ENCODE measurements around the gene STX18. TPM values are rescaled to one million over a fixed set of nuclear protein-coding genes. Genes with fewer than 3 reads are reported as not detected.

STX18 gene
- total RNA-seq, 1 experiment from 2014 or later = 18.5 TPM

DNA sequence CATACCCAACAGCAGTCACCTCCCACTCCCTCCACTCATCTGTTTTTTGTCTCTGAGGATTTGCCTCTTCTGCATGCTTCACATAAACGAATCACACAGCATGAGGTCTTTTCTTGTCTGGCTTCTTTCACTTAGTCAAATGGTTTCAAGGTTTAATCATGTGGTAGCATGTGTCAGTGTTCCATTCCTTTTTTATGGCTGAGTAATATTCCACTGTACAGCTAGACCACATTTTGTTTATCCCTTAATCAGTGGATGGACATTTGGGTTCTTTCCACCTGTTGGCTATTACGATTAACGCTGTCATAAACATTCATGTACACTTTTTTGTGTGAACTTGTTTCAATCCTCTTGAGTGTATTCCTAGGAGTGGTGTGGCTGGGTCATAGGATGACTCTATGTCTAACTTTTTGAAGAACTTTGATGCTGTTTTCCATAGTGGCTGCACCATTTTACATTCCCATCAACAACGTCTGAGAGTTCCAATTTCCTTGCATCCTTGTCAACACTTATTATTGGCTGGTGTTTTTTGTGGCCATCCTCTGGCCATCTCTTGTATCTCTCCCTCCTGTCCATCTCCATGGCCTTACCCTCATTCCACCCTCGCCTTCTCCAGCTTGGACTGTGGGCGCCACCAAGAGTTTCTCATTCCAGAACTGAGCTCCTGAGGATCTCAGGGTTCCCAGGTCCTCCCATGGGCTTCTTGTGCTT, 167.3 kb downstream of the STX18 start:
- H3K36me3 ChIP-seq (ENCODE audit: control insufficient read depth in 1 of 2, insufficient read depth in 2 of 2, low read length in 2 of 2) = no peaks in the 10 kb centered on the region

More for the DNA sequence above, 167.3 kb downstream of the STX18 start:
- Histone ChIP-seq H3K4me1 (ENCODE audit: control insufficient read depth in 1 of 2, insufficient read depth in 2 of 2, low read length in 2 of 2) (no peaks in the 10 kb centered on the region), H2AFZ (ENCODE audit: low read depth, low read length, poor library complexity, severe bottlenecking) (no peak overlapping the region), H3K4me3 (replicated peaks in 1 of 2; ENCODE audit: low read depth in 1 of 2, low read length in 2 of 2) (no peak overlapping the region), H4K20me1 (ENCODE audit: insufficient read depth) (no peaks in the 10 kb centered on the region), H3K9ac (ENCODE audit: low read length) (no peak overlapping the region), H3K27ac (ENCODE audit: low read depth, low read length) (no peak overlapping the region), H3K27me3 (ENCODE audit: insufficient read depth, low read length) (peaks cover 10% of the 10 kb centered on the region), H3K79me2 (ENCODE audit: insufficient read depth, low read length) (no peaks in the 10 kb centered on the region), H3K9me3 (ENCODE audit: control insufficient read depth in 1 of 2, insufficient read depth in 1 of 2, low read depth in 1 of 2, low read length in 2 of 2) (no peaks in the 10 kb centered on the region), H3K9me2 (ENCODE audit: insufficient read depth) (no peaks in the 10 kb centered on the region), H3K4me2 (ENCODE audit: low read length) (no peak overlapping the region)
- TF ChIP-seq CBX3 (IDR thresholded peaks at IDR 0.05; ENCODE audit: low read depth) (no peak), EZH2phosphoT487 (IDR thresholded peaks at IDR 0.05; ENCODE audit: borderline replicate concordance) (no peak), SIN3A (IDR thresholded peaks at IDR 0.05; ENCODE audit: low read depth) (no peak), ZFX (IDR thresholded peaks at IDR 0.05) (no peak), JUND (IDR thresholded peaks at IDR 0.05) (no peak), YY1 (IDR thresholded peaks at IDR 0.05; ENCODE audit: extremely low read depth, insufficient replicate concordance, low read depth, low read length) (no peak), POLR2A (IDR thresholded peaks at IDR 0.05; ENCODE audit: borderline replicate concordance, extremely low read depth, insufficient read depth, insufficient read length) (no peak), POLR2AphosphoS5 (IDR thresholded peaks at IDR 0.05; ENCODE audit: low read depth, low read length) (no peak), SP1 (IDR thresholded peaks at IDR 0.05; ENCODE audit: low read depth) (no peak)
- TF ChIP-seq, protein P1, sequence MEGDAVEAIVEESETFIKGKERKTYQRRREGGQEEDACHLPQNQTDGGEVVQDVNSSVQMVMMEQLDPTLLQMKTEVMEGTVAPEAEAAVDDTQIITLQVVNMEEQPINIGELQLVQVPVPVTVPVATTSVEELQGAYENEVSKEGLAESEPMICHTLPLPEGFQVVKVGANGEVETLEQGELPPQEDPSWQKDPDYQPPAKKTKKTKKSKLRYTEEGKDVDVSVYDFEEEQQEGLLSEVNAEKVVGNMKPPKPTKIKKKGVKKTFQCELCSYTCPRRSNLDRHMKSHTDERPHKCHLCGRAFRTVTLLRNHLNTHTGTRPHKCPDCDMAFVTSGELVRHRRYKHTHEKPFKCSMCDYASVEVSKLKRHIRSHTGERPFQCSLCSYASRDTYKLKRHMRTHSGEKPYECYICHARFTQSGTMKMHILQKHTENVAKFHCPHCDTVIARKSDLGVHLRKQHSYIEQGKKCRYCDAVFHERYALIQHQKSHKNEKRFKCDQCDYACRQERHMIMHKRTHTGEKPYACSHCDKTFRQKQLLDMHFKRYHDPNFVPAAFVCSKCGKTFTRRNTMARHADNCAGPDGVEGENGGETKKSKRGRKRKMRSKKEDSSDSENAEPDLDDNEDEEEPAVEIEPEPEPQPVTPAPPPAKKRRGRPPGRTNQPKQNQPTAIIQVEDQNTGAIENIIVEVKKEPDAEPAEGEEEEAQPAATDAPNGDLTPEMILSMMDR (IDR thresholded peaks at IDR 0.05 in 2 of 3, conservative IDR thresholded peaks at IDR 0.05 in 1 of 3; ENCODE audit: borderline replicate concordance in 1 of 3, insufficient read depth in 1 of 3, low read depth in 2 of 3, low read length in 2 of 3) = no peak
- TF ChIP-seq, protein P2, sequence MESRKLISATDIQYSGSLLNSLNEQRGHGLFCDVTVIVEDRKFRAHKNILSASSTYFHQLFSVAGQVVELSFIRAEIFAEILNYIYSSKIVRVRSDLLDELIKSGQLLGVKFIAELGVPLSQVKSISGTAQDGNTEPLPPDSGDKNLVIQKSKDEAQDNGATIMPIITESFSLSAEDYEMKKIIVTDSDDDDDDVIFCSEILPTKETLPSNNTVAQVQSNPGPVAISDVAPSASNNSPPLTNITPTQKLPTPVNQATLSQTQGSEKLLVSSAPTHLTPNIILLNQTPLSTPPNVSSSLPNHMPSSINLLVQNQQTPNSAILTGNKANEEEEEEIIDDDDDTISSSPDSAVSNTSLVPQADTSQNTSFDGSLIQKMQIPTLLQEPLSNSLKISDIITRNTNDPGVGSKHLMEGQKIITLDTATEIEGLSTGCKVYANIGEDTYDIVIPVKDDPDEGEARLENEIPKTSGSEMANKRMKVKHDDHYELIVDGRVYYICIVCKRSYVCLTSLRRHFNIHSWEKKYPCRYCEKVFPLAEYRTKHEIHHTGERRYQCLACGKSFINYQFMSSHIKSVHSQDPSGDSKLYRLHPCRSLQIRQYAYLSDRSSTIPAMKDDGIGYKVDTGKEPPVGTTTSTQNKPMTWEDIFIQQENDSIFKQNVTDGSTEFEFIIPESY (IDR thresholded peaks at IDR 0.05; ENCODE audit: extremely low read depth, insufficient replicate concordance, low read length) = no peak
- ChIA-PET POLR2A (no interaction called here), RAD21 (ENCODE audit: low non-redundant PET in 1 of 2, low total read pairs in 2 of 2, uncharacterized antibody in 2 of 2, unreplicated experiment in 2 of 2) (no interaction called here), CTCF (no interaction called here)
- DNase-seq (ENCODE audit: low read depth, low spot score) = no peak
- BruUV-seq (replicated peaks) = no TSS peak
- no peak for ATAC-seq
- intact Hi-C loops (cut with micrococcal nuclease) = no loop called here

Other genes starting within 250 kb of the STX18 start
- gene NSG1, start 154.9 kb downstream of the STX18 start, total RNA-seq (2021; ENCODE audit: unreplicated experiment) = 0.12 TPM